NCI-H510A treated with DMSO at 0.1 percent for 48 hours (cell line): ENCODE measurements around the gene DMD.
"Not testable (repeated sequence)": the region's sequence is repeated elsewhere in the genome, so short reads cannot be mapped to it uniquely, and the experiment has no call there.

Source experiments
- DNase-seq: peaks from one replicate; lab custom pipeline; 2025; lab: John Stamatoyannopoulos, UW

The DMD gene

DNA sequence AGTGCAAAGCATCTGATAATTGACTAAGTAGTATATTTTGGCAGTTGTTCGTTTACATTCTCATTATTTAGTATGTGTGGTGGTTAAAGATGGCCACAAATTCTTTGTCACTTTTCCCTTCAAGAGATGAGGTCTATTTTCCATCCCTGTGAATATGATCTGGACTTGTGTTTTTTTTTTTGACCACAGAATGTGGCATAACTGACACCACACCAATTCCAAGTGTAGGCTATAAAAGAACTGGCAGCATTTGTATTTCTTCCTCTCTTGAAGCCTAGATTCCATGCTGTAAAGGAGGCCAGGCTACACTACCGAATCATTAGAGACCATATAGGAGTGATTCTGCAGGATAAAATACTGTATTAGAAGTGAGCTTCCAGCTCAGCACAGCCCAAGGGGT is 596.6 kb downstream of the DMD start:
- no peak for DNase-seq

GRCh38 chrX:32599156-32599555 is 612.2 kb downstream of the DMD start:
- no peak for DNase-seq

- DNase-seq: no peak
These were observed 612.6 kb downstream of the DMD start for GRCh38 chrX:32598707-32599106.

GRCh38 chrX:32597777-32598176 is 613.6 kb downstream of the DMD start:
- DNase-seq: no peak

- DNase-seq: no peak
These were observed 618.6 kb downstream of the DMD start for GRCh38 chrX:32592786-32593185.

DNA sequence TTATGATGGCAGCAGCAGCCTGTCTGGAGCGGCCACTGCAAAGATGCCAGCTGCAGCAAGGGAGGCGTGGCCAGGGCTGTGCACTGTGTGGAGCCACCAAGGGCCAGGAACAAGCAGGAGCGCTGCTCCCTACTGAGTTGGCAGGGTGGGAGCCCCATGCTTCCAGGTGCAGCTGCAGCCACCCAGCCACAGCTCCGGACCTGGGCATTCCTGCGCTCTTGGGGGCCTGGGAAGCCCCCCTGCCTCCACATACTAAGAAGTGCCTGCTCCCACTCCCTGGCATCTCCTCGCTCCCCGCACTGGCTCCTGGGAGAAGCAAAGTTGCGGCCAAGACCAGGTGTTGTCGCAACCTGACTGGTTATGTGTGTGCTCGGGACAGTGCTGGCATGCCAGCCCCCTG is 619.8 kb downstream of the DMD start:
- no peak for DNase-seq

DNA sequence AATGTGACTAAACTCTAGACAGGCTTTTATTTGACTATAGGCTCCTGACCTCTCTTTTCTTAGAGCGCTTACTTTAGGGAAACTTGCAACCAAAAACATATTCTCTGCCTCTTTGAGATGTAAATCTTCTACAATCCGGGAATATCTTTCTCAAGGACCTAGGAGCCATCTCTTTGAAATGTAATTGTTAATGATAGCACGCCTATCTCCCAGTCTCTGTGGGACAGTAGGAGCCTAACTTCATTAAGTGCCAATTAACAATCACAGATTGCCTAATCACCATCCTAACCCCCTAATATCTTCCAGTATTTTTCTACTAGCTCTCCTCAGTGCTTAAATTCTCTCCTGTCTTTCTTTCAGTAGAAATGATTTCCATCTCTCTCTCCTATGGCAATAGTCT is 628.6 kb downstream of the DMD start:
- no peak for DNase-seq

DNA sequence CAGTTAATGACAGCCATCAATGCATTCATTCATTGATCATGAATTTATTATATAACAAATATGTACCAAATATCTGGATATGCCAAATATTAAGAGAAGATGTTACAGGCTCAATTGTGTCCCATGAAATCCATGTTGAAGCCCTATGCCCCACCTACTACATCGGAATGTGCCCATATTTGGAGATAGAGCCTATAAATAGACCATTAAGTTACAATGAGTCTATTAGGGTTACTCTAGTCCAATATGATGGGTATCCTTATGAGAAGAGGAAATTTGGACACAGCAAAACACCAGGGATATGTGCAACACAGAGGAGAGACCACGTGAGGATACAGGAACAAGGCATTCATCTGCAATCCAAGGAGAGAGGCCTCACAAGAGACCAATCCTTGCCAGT is 634.5 kb downstream of the DMD start:
- no peak for DNase-seq

DNA sequence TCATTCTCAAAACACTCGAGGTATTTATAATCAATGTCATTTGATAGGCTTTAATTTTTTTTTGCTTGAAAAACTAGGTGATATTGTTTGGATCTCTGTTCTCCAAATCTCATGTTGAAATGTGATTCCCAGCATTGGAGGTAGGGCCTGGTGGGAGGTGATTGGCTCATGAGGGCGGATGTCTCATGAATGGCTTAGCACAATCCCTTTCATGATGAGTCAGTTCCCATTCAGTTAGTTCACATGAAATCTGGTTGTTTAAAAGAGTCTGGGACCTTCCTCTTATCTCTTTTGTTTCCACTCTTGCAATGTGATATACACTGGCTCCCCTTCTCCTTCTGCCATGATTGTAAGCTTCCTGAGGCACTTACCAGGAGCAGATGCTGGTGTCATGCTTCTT is 638.7 kb downstream of the DMD start:
- no peak for DNase-seq

DNA sequence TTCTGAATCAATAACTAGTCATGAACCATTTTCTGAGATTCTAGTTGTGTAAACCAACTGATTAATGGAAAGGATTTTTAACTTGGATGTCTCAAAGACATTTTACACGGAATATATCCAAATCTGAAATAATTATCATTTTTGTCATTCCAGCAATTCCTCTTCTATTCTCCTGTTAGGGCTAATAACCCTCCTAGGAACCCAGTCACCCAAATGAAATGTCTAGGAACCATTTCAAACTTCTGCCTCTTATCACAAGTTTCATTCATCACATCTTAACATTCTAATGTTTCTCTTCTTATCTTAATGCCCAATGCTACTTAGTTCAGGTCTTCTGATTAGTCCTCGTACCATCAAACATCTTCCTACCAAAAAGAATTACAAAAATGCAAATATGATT is 639.8 kb downstream of the DMD start:
- no peak for DNase-seq

- no peak for DNase-seq
These were observed 649.1 kb downstream of the DMD start for GRCh38 chrX:32562261-32562660.

- DNase-seq: no peak
These were observed 666.2 kb downstream of the DMD start for GRCh38 chrX:32545101-32545500.

GRCh38 chrX:32538554-32538953 is 672.8 kb downstream of the DMD start:
- DNase-seq: no peak

DNA sequence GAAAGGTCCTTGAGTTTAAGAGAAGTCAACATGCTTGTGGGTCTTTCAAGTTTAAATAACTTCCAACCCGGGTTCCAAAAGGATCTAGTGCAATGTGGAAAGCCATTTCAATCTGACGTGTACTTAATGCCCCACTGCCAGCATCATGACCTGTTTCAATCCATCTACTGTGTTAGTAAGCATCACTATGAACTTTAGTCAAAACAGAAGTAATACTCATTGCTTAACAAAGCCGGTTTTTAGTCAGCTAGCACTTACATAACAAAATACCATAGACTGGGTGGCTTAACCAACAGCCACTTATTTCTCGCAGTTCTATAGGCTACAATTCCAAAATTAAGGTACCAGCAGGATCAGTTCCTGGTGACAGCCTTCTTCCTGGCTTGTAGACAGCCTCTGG is 677.5 kb downstream of the DMD start:
- DNase-seq: no peak

GRCh38 chrX:32532262-32532661 is 679.1 kb downstream of the DMD start:
- no peak for DNase-seq

DNA sequence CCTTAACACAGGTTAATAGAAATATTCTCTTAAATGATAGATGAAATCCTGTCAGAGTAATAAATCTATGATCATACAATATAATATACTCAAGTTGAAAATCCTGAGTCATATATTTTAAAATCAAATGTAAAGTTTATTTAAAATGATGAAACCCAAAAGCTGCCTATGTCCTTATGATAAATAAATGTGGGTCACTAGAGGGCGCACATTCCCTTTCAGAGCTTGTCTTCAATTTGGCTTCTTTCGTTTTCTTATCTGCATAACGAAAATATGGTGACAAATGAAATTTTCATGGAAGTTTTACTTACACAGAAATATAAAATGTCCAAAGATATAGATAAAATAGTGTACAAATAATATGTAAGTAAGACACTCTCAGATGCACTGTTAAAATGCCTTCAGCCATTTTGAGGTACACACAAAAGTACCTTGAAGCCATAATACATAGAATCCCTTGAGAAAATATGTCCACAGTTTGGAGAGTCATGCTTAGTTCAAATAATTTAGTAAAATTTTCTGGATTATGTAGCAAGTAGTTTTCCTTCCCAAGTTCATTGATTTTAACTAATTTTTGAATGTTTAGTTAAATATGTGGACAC is 680.4 kb downstream of the DMD start:
- peak; percentile 62 for DNase-seq

DNA sequence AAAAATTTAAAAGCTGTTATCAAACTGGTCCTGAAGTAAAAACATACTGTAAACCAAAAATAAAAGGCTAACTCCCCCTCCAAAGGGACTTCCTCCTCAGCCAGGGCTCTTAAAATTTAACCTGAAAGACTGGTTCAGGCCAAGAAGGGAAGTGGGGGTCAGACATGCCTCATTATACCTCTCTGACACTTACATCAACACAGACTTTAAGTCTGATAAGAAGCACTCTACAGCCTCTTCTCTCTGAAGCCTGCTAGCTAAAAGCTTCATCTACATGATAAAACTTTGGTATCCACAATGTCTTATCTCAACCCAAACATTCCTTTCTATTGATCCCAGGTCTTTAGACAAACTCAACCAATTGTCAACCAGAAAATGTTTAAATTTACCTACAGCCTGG is 682.9 kb downstream of the DMD start:
- not testable (repeated sequence) for DNase-seq

DNA sequence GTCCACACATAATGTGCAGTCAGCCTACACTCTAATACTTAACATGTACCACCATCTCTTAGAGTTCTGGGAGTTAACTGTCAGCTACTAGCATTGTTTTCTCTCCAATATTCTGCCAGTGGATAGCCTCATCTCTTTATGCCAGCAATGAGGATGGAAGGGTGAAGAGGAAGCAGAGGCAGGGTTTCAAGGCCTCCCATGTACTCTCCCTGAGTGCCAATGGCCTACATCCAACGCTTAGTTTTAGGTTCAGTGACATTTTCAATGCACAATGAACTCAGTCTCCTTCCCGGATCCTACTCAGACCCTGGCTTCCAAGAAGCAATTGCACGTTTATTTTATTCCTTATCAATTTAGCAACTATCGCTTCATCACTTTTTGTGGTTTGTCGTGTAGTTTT is 686.1 kb downstream of the DMD start:
- DNase-seq: no peak

GRCh38 chrX:32524385-32524784 is 687.0 kb downstream of the DMD start:
- DNase-seq: no peak

- no peak for DNase-seq
These were observed 690.6 kb downstream of the DMD start for GRCh38 chrX:32520789-32521188.

GRCh38 chrX:32514986-32515385 is 696.4 kb downstream of the DMD start:
- DNase-seq: no peak

DNA sequence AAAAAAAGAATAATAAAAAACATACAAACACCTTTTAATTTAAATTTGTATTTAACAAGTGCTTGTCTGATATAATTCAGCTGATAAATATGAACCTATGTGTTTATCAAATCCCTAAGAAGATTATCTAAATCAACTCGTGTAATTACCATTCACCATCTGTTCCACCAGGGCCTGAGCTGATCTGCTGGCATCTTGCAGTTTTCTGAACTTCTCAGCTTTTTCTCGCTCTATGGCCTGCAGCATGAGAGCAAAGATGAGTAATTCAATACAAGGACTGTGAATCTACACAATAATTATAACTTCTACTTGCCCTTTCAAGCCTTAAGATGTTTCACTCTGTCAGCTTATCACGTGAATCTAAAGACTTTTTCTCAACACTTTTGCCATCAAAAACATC is 709.7 kb downstream of the DMD start:
- DNase-seq: no peak

- no peak for DNase-seq
These were observed 714.7 kb downstream of the DMD start for GRCh38 chrX:32496671-32497070.

DNA sequence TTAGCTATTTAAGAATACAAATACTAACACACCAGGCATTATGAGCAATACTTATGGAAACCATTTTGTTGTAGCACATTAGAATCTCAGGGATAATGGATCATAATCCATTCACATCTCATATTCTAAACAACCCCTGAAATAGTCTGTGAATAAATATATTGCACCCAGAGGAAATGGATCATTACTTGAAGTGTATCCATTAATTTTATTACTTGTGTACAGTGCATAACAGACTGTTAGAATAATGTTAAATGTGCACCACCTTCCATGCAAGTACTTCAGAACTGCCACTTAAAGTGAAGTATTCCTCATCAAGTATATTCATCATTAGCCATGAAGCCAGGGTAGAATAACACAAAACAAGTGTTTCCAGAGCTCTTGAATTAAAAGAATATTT is 715.5 kb downstream of the DMD start:
- DNase-seq: peak; percentile 50

GRCh38 chrX:32489125-32489524 is 722.2 kb downstream of the DMD start:
- no peak for DNase-seq
